C4-2B (cell line): ENCODE measurements around the gene SUCLG1.

Experiments used
- ZFX ChIP-seq: fragments of 450-650 bp; IDR thresholded peaks from 2 replicates; pipeline ENCODE4 v1.6.1; 2017
- TF ChIP-seq, protein P1 (sequence below): fragments of 450-650 bp; conservative IDR thresholded peaks from 2 replicates; pipeline ENCODE4 v1.5.1; 2017; ENCODE audit warnings: mild to moderate bottlenecking

DNA sequence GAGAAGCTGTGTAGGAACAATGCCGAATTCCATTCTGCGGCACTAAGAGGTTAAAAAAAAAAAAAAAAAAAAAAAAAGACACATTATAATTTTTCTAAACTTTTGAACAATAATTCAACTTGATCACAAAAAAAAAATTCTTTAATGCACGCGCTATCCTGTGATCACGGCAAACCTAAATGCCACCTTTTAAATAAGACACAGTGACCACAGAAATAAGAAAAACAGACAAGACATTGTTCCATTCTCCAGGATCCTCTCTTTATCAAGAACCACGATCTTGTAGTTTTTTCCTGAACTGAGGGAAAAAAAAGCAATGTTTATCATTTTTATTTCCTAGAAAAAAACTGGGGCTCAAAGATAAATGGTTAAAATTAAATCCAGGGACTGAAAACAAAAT lies 9.4 kb downstream of the SUCLG1 start:
- TF ChIP-seq, protein P1, sequence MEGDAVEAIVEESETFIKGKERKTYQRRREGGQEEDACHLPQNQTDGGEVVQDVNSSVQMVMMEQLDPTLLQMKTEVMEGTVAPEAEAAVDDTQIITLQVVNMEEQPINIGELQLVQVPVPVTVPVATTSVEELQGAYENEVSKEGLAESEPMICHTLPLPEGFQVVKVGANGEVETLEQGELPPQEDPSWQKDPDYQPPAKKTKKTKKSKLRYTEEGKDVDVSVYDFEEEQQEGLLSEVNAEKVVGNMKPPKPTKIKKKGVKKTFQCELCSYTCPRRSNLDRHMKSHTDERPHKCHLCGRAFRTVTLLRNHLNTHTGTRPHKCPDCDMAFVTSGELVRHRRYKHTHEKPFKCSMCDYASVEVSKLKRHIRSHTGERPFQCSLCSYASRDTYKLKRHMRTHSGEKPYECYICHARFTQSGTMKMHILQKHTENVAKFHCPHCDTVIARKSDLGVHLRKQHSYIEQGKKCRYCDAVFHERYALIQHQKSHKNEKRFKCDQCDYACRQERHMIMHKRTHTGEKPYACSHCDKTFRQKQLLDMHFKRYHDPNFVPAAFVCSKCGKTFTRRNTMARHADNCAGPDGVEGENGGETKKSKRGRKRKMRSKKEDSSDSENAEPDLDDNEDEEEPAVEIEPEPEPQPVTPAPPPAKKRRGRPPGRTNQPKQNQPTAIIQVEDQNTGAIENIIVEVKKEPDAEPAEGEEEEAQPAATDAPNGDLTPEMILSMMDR, result no peak
- TF ChIP-seq ZFX, result no peak
